Measurements from ENCODE around the gene NTHL1.

DNA sequence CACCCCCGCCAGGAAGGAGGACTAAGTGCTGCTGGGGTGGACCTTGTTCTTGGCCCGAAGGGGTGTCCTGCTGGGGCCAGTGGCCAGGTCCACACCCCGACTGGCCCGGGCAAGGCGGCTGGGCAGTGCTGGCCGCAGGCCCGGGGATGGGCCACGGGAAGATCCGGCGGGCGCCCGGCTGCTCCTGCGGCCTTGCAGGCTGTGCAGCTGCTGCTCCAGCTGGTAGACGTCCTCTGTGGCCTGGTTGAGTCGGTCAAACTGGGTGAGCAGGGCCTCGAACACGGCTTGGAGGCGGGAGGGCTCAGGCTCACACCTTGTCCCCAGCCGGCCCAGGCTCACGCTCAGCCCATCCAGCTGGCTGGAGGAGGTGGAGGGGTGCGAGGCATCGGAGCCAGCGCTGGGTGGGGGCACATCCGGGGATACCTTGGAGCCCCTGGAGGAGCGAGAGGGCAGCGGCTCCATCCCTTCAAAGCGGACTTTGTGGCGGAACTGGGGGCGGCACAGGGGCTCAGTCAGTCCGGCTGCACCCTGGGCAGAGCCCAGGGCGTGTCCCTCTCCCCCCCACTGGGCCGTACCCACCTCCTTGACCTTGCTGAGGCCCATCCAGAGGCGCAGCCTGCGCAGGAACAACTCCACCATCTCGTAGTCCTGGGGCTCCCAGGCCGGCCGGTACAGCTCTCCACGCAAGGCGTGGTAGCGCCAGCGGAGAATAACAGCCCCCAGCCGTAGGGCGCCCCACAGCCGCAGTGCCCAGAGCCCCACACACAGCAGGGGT lies 42.3 kb upstream of the NTHL1 start:
- TF ChIP-seq ZNF274 (IDR thresholded peaks at IDR 0.05; ENCODE audit: insufficient read depth, insufficient read length) (no peak), POLR2A (IDR thresholded peaks at IDR 0.05; ENCODE audit: low read depth, low read length) (peak; percentile 23), RCOR1 (conservative IDR thresholded peaks at IDR 0.05; ENCODE audit: low read depth, low read length) (no peak), SMC3 (IDR thresholded peaks at IDR 0.05; ENCODE audit: borderline replicate concordance, low read length) (no peak), POLR2AphosphoS2 (IDR thresholded peaks at IDR 0.05; ENCODE audit: low read depth, low read length) (no peak), NFYA (IDR thresholded peaks at IDR 0.05; ENCODE audit: borderline replicate concordance, low read depth, low read length) (no peak), POLR2AphosphoS5 (IDR thresholded peaks at IDR 0.05; ENCODE audit: low read length) (no peak), JUNB (IDR thresholded peaks at IDR 0.05) (no peak), EP300 (IDR thresholded peaks at IDR 0.05; ENCODE audit: borderline replicate concordance in 1 of 2, control insufficient read depth in 1 of 2, low read depth in 2 of 2, low read length in 2 of 2) (no peak)
- TF ChIP-seq, protein P1, sequence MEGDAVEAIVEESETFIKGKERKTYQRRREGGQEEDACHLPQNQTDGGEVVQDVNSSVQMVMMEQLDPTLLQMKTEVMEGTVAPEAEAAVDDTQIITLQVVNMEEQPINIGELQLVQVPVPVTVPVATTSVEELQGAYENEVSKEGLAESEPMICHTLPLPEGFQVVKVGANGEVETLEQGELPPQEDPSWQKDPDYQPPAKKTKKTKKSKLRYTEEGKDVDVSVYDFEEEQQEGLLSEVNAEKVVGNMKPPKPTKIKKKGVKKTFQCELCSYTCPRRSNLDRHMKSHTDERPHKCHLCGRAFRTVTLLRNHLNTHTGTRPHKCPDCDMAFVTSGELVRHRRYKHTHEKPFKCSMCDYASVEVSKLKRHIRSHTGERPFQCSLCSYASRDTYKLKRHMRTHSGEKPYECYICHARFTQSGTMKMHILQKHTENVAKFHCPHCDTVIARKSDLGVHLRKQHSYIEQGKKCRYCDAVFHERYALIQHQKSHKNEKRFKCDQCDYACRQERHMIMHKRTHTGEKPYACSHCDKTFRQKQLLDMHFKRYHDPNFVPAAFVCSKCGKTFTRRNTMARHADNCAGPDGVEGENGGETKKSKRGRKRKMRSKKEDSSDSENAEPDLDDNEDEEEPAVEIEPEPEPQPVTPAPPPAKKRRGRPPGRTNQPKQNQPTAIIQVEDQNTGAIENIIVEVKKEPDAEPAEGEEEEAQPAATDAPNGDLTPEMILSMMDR (IDR thresholded peaks at IDR 0.05 in 2 of 3, conservative IDR thresholded peaks at IDR 0.05 in 1 of 3; ENCODE audit: control insufficient read depth in 2 of 3, extremely low read depth in 1 of 3, insufficient read depth in 1 of 3, low read depth in 3 of 3, low read length in 3 of 3), result no peak
